Right lobe of liver (tissue), 4 donors: ENCODE measurements around the gene TBPL1.

Experiments
- CTCF ChIP-seq, 4 donors: fragments of 200-600 bp in 3 of 4; fragments of 450-650 bp in 1 of 4; IDR thresholded peaks; one replicate each; pipeline versions ENCODE4 v1.5.1 to v1.8.0; 2016 to 2022; ENCODE audit warnings: antibody characterized with exemption in 4 of 4, mild to moderate bottlenecking in 2 of 4
- POLR2A ChIP-seq: fragments of 450-650 bp; IDR thresholded peaks from one replicate; pipeline ENCODE4 v1.6.1; 2017; ENCODE audit warnings: antibody characterized with exemption, mild to moderate bottlenecking
- donor health status: DM: no; HTN: no; CAD: no.
- donor health status: DM: no; HTN: no; CAD: no.
- donor health status: DM: no; HTN: yes; CAD: no.

GRCh38 chr6:133990321-133990720, 37.3 kb downstream of the TBPL1 start:
- no peak for TF ChIP-seq CTCF (IDR thresholded peaks at IDR 0.05)
- no peak for TF ChIP-seq POLR2A
